Erythroblast (primary cell): Measurements from ENCODE around the gene FNDC5.

Experiments
- GATA1 ChIP-seq: IDR thresholded peaks from 2 replicates; pipeline ENCODE4 v1.6.1; 2011; ENCODE audit warnings: low read depth, mild to moderate bottlenecking, control low read depth, low read length, moderate library complexity
- POLR2A ChIP-seq: IDR thresholded peaks from 2 replicates; pipeline ENCODE4 v1.6.1; 2011; ENCODE audit warnings: mild to moderate bottlenecking, low read length

DNA sequence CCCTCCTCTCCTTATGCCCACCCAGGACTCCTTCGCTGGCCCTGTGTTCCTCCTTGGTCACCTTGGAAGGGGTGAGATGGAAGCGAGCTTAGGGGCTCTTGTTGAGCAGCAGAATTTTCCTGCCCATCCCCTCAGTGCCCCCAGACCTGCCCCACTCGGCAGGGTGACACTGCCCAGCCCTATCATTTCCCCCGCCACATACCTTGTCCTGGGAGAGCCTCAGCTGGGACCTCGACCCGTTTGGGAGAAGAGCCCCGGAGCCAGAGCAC lies 1.4 kb upstream of the FNDC5 start:
- TF ChIP-seq POLR2A (no peak), GATA1 (no peak)
